ENCODE results near the gene MEG3.
A peak's percentile ranks its signal among the peaks of the same experiment; 100 is the strongest.

The MEG3 gene

DNA sequence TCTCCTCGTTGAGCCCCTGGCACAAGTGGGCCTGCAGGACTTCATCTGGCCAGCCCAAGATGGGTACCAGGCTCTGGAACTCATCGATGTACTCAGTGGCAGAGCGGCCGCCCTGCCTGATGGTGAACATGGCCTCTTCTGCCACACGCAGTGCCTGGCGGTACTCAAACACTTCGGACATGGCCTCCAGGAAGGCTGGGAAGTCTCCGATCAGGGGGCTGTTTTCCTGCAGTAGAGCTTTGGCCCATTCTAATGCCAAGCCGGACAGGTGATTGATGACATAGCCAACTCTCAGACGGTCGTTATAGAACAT is 57.8 kb downstream of the MEG3 start:
- TF ChIP-seq, protein P1, sequence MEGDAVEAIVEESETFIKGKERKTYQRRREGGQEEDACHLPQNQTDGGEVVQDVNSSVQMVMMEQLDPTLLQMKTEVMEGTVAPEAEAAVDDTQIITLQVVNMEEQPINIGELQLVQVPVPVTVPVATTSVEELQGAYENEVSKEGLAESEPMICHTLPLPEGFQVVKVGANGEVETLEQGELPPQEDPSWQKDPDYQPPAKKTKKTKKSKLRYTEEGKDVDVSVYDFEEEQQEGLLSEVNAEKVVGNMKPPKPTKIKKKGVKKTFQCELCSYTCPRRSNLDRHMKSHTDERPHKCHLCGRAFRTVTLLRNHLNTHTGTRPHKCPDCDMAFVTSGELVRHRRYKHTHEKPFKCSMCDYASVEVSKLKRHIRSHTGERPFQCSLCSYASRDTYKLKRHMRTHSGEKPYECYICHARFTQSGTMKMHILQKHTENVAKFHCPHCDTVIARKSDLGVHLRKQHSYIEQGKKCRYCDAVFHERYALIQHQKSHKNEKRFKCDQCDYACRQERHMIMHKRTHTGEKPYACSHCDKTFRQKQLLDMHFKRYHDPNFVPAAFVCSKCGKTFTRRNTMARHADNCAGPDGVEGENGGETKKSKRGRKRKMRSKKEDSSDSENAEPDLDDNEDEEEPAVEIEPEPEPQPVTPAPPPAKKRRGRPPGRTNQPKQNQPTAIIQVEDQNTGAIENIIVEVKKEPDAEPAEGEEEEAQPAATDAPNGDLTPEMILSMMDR (IDR thresholded peaks at IDR 0.05; ENCODE audit: low read length, missing control alignments): no peak
- H3K4me3 ChIP-seq (replicated peaks; ENCODE audit: low read depth, low read length): no peak overlapping the region
- no peak for DNase-seq (ENCODE audit: low read depth)

DNA sequence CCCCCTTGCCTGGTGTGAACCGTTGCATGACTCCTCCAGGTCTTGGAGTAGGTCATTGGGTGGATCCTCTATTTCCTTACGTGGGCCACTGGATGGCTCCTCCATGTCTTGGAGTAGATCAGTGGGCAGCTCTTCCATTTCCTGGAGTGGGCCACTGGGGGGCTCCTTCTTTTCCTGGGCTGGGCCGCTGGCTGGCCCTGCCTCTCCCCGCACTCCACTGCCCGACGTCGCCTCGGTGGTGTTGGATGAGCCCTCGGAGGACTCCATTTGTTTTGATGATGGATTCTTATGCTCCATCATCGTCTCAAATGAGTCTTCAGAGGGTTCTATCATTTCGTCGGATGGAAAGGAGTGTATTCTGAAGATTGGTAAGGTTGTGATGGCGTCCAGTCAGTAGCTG is 58.5 kb downstream of the MEG3 start:
- H3K4me3 ChIP-seq (replicated peaks; ENCODE audit: low read depth, low read length): no peak overlapping the region
- DNase-seq (ENCODE audit: low read depth): no peak
- TF ChIP-seq, protein P1 (IDR thresholded peaks at IDR 0.05; ENCODE audit: low read length, missing control alignments): no peak

DNA sequence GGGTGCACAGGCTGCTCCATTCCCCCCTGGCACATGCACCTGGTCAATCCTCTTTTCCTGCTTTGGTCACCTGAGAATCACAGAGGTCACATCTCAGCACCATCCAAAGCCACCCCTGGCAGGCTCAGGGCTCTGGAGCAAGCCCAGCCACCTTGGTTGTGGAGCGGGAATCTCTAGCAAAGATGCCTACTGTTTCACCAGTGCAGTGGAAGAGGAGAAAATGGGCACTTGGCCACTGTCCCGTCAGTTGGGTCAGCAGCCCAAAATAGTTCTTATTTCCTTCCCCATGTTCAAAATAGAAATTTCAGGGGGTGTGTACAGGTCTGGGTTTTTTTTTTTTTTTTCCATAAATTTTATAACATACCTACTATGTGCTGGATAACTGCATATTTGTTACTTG is 59.3 kb downstream of the MEG3 start:
- DNase-seq (ENCODE audit: low read depth): no peak
- TF ChIP-seq, protein P1 (IDR thresholded peaks at IDR 0.05; ENCODE audit: low read length, missing control alignments): no peak

DNA sequence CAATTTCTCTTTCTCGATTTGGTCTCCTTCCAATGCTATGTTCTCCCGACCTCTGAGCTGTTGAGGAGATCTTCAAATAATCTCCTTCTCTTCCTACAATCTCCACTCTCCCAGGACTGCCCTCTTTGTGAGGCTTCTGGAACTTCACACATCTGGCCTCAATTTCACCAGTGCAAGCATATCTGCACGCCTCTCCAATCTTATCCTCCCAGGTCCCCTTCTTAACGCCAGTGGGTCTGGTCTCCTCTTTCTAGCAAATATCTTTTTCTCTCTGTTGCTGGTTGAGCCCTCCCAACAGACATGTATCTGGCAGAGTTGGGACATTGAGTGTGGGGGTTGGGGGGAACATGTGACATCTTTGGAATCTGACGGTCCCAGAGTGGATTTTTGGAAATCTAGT is 59.7 kb downstream of the MEG3 start:
- TF ChIP-seq, protein P1 (IDR thresholded peaks at IDR 0.05; ENCODE audit: low read length, missing control alignments): no peak
- H3K4me3 ChIP-seq (replicated peaks; ENCODE audit: low read depth, low read length): no peak overlapping the region
- DNase-seq (ENCODE audit: low read depth): no peak

More for the DNA sequence above, 59.3 kb downstream of the MEG3 start:
- no peak overlapping the region for H3K4me3 ChIP-seq (replicated peaks; ENCODE audit: low read depth, low read length)

DNA sequence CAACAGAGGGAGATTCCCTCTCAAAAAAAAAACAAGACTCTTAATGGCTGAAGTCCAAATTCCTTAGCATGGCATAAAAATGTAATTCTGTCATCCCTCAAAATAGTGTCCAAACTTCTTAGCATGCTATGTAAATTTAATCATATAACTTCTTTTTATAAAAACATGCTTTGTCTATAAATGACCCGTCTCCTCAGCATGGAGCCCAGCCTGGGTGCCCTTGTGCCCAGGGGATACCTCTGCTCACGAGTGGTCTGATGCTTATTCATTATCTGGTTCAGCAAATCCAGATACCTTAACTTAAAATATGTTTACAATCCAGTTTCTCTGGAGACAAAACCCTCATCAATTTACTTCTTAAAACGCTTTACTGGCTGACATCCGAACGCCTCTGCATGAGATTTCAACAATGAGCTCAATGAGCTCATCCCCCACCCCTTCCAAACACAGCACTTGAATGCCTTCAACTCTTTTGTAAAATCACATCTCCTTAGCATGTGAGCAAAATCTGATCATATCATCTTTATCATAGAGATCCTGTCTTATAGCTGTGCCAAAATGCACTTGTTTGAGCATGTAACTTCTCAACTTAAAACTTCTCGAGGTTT is 61.9 kb downstream of the MEG3 start:
- DNase-seq (ENCODE audit: low read depth): peak; percentile 8
- TF ChIP-seq, protein P1 (IDR thresholded peaks at IDR 0.05; ENCODE audit: low read length, missing control alignments): no peak
- no peak overlapping the region for H3K4me3 ChIP-seq (replicated peaks; ENCODE audit: low read depth, low read length)

DNA sequence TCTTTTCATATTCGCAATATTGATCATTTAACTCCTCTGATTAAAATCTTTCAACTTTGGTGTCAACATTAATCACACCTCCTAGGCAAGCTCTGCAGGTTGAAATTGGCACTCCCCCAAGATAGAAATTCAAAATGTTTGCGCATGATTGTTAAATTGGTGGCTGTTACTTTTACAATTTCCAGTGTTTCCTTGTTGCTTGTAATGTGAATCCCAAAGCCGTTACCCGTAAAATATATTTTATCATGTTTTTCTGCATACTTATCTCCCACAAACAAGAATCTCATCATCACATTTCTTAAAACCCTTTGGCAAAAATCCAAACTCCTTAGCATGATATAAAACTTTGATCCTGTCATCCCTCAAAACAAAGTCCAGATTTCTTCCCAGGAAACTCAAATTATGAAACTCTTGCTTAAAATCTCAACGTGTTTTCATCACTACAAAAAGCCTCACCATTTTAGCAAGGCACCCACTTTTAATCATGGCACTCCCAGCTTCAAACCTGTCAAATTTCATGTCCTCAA is 62.9 kb downstream of the MEG3 start:
- TF ChIP-seq, protein P1 (IDR thresholded peaks at IDR 0.05; ENCODE audit: low read length, missing control alignments): no peak
- peak; percentile 39 for DNase-seq (ENCODE audit: low read depth)
- no peak overlapping the region for H3K4me3 ChIP-seq (replicated peaks; ENCODE audit: low read depth, low read length)

DNA sequence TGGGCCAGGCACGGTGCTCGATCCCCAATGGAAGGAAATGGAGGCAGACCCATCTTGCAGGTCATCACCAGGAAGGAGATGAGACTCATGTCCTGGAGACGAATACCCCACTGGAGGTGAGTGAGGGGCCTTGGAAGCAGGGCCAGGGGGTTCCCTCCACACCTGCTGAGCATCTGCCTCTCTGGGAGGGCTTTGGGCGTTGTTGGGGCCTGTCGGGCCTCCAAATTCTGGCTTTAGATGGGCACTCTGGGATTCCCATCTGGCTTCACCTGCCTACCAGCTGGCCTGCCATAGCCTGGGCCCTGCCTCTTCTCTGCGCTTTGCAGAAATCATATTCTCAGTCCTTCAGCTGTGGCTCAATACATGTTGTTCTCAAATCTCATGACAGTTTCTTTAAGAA is 63.7 kb downstream of the MEG3 start:
- TF ChIP-seq, protein P1 (IDR thresholded peaks at IDR 0.05; ENCODE audit: low read length, missing control alignments): no peak
- no peak for DNase-seq (ENCODE audit: low read depth)
- no peak overlapping the region for H3K4me3 ChIP-seq (replicated peaks; ENCODE audit: low read depth, low read length)
